ENCODE results near the gene EMCN. TPM values are rescaled to one million over a fixed set of nuclear protein-coding genes. Genes with fewer than 3 reads are reported as not detected.

EMCN gene
- total RNA-seq, 1 experiment from 2014 or later: not detected

GRCh38 chr4:100429616-100430015, 88.2 kb downstream of the EMCN start (continued):
- no peak for TF ChIP-seq AR (CRISPR knock-in tag; IDR thresholded peaks at IDR 0.05)
- no peak for TF ChIP-seq IRF2 (CRISPR knock-in tag; IDR thresholded peaks at IDR 0.05; ENCODE audit: borderline replicate concordance, low read depth)
- TF ChIP-seq RELA (CRISPR knock-in tag; IDR thresholded peaks at IDR 0.05; ENCODE audit: borderline replicate concordance): no peak
- TF ChIP-seq ESRRA (CRISPR knock-in tag; IDR thresholded peaks at IDR 0.05; ENCODE audit: borderline replicate concordance): no peak
- TF ChIP-seq ZNF416 (CRISPR knock-in tag; IDR thresholded peaks at IDR 0.05): no peak

- ATAC-seq (no peak), DNase-seq (ENCODE audit: low spot score) (no peak)
- CTCF ChIA-PET: interaction anchor here (0.6 kb wide), 1 partner anchor 335 kb away, joined by 3 read pairs; no protein-coding TSS in a partner anchor
- peak overlapping the region; percentile 37; the same call in 1 of the 2 replicates for H3K27ac Mint-ChIP-seq
- POLR2A ChIA-PET: no interaction called here
- H3K36me3 Mint-ChIP-seq: no peaks in the 10 kb centered on the region
- H3K4me1 Mint-ChIP-seq: no peaks in the 10 kb centered on the region
- H3K27me3 Mint-ChIP-seq (ENCODE audit: low read depth): no peaks in the 10 kb centered on the region
- no peak for TF ChIP-seq ATF2 (CRISPR knock-in tag; IDR thresholded peaks at IDR 0.05; ENCODE audit: borderline replicate concordance, low read depth)
- TF ChIP-seq ZNF423 (CRISPR knock-in tag; IDR thresholded peaks at IDR 0.05): no peak
- H3K4me3 Mint-ChIP-seq: no peak overlapping the region
- peaks cover 7% of the 10 kb centered on the region; the same call in 1 of the 2 replicates for H3K9me3 Mint-ChIP-seq
Measured at GRCh38 chr4:100428051-100428450, 89.8 kb downstream of the EMCN start.

- no peak overlapping the region for H3K4me3 Mint-ChIP-seq
- H3K4me1 Mint-ChIP-seq: no peaks in the 10 kb centered on the region
- DNase-seq (ENCODE audit: low spot score) (no peak), ATAC-seq (no peak)
- no peak for TF ChIP-seq ZNF121 (CRISPR knock-in tag; IDR thresholded peaks at IDR 0.05)
- no peak for TF ChIP-seq FOXK1 (CRISPR knock-in tag; IDR thresholded peaks at IDR 0.05)
- TF ChIP-seq NR3C1 (CRISPR knock-in tag; conservative IDR thresholded peaks at IDR 0.05; ENCODE audit: low read depth): no peak
- no peak for TF ChIP-seq ZBTB43 (CRISPR knock-in tag; IDR thresholded peaks at IDR 0.05)
- no peaks in the 10 kb centered on the region for H3K36me3 Mint-ChIP-seq
- no peaks in the 10 kb centered on the region for H3K27me3 Mint-ChIP-seq (ENCODE audit: low read depth)
- no peak overlapping the region for H3K27ac Mint-ChIP-seq
- H3K9me3 Mint-ChIP-seq: peaks cover 7% of the 10 kb centered on the region; the same call in 1 of the 2 replicates
- ChIA-PET POLR2A (no interaction called here), CTCF (no interaction called here)
Measured at GRCh38 chr4:100424376-100424775, 93.4 kb downstream of the EMCN start.

- ChIA-PET CTCF (no interaction called here), POLR2A (no interaction called here)
- H3K36me3 Mint-ChIP-seq: no peaks in the 10 kb centered on the region
- no peak for ATAC-seq
- DNase-seq (ENCODE audit: low spot score): no peak
- peaks cover 5% of the 10 kb centered on the region; the same call in 1 of the 2 replicates for H3K9me3 Mint-ChIP-seq
- no peak overlapping the region for H3K27ac Mint-ChIP-seq
- no peak overlapping the region for H3K4me3 Mint-ChIP-seq
- H3K27me3 Mint-ChIP-seq (ENCODE audit: low read depth): no peaks in the 10 kb centered on the region
- H3K4me1 Mint-ChIP-seq: no peaks in the 10 kb centered on the region
- TF ChIP-seq ZNF396 (CRISPR knock-in tag; IDR thresholded peaks at IDR 0.05; ENCODE audit: borderline replicate concordance): no peak
- TF ChIP-seq NFATC4 (CRISPR knock-in tag; IDR thresholded peaks at IDR 0.05): no peak
- no peak for TF ChIP-seq HMGXB4 (CRISPR knock-in tag; IDR thresholded peaks at IDR 0.05)
- TF ChIP-seq SP1 (CRISPR knock-in tag; conservative IDR thresholded peaks at IDR 0.05): no peak
- TF ChIP-seq AR (CRISPR knock-in tag; IDR thresholded peaks at IDR 0.05): no peak
- TF ChIP-seq ATF1 (CRISPR knock-in tag; IDR thresholded peaks at IDR 0.05): no peak
Measured at GRCh38 chr4:100422894-100423293, 94.9 kb downstream of the EMCN start.
